Endothelial cell of umbilical vein (primary cell): ENCODE measurements around the gene RCOR1. TPM values are rescaled to one million over a fixed set of nuclear protein-coding genes. Genes with fewer than 3 reads are reported as not detected.
A peak's percentile ranks its signal among the peaks of the same experiment; 100 is the strongest.

Experiments used
- BruUV-seq: library from RNA; stranded (reverse); fragments of 400-500 nt; replicated peaks from 2 replicates; lab custom pipeline; 2021; lab: Mats Ljungman, UMichigan
- CTCF ChIA-PET: fragments of 300-600, 350-600 bp; sonication (Branson Sonifier 250); formaldehyde crosslinking; loops from one replicate; lab custom pipeline; 2021; ENCODE audit warnings: antibody characterized with exemption, inconsistent platforms; lab: Charles Lee
- POLR2A ChIA-PET: fragments of 300-600, 350-600 bp; sonication (Branson Sonifier 250); formaldehyde crosslinking; loops from one replicate; lab custom pipeline; 2021; ENCODE audit warnings: antibody characterized with exemption, inconsistent platforms; lab: Charles Lee
- DNase-seq: peaks from one replicate; pipeline ENCODE4 v3.0.0-alpha.2; 2011; ENCODE audit warnings: low read depth, low spot score
- FAIRE-seq: peaks from 2 replicates; lab custom pipeline; 2011; peaks lifted over from hg19 to GRCh38; lab: Jason Lieb, UNC
- H2AFZ ChIP-seq: 2 replicates; pipeline ENCODE4 v1.6.0; 2012; ENCODE audit warnings: low read depth, low read length, control low read depth, inconsistent platforms
- H3K27ac ChIP-seq: 2 replicates; pipeline ENCODE4 v1.5.1; 2011; ENCODE audit warnings: low read depth, mild to moderate bottlenecking, control low read depth, low read length, moderate library complexity; ENCODE audit not compliant: insufficient read depth
- H3K27me3 ChIP-seq, 2 experiments: 2 replicates each; pipeline versions ENCODE4 v1.6.0 to v1.6.1; 2011; ENCODE audit warnings: low read length in 2 of 2, mixed read lengths in 1 of 2; ENCODE audit not compliant: control insufficient read depth in 2 of 2, insufficient read depth in 2 of 2
- H3K36me3 ChIP-seq, 2 experiments: 2 replicates in 1 of 2; 3 replicates in 1 of 2; pipeline ENCODE4 v1.5.1; 2011; ENCODE audit warnings: low read length in 2 of 2, mild to moderate bottlenecking in 1 of 2, moderate library complexity in 1 of 2; ENCODE audit not compliant: control insufficient read depth in 2 of 2, insufficient read depth in 2 of 2; ENCODE audit errors: extremely low read depth in 1 of 2
- H3K4me1 ChIP-seq: 3 replicates; pipeline ENCODE4 v1.5.1; 2011; ENCODE audit warnings: mild to moderate bottlenecking, low read length; ENCODE audit not compliant: control insufficient read depth, insufficient read depth; ENCODE audit errors: extremely low read depth
- H3K4me2 ChIP-seq: 2 replicates; pipeline ENCODE4 v1.6.1; 2011; ENCODE audit warnings: low read length, control low read depth, mixed read lengths; ENCODE audit not compliant: insufficient read depth
- H3K4me3 ChIP-seq, 3 experiments: fragments of 200-600 bp in 1 of 3; sonication (generic), shearing (Covaris generic) in 1 of 3; replicated peaks in 1 of 3; 2 replicates each; pipeline ENCODE4 v1.5.1; 2011 to 2016; ENCODE audit warnings: control low read depth in 3 of 3, low read length in 3 of 3, mild to moderate bottlenecking in 2 of 3, inconsistent platforms in 1 of 3, low read depth in 1 of 3, moderate library complexity in 1 of 3; ENCODE audit not compliant: insufficient read depth in 1 of 3
- H3K79me2 ChIP-seq: 2 replicates; pipeline ENCODE4 v1.6.0; 2012; ENCODE audit warnings: low read length, inconsistent platforms; ENCODE audit not compliant: control insufficient read depth, insufficient read depth
- H3K9ac ChIP-seq: replicated peaks from 2 replicates; pipeline ENCODE3; 2011; ENCODE audit warnings: low read length, control low read depth; ENCODE audit not compliant: insufficient read depth; ENCODE audit errors: extremely low read depth
- H3K9me1 ChIP-seq: replicated peaks from 3 replicates; pipeline ENCODE4 v1.6.0; 2011; ENCODE audit warnings: mild to moderate bottlenecking, low read length; ENCODE audit not compliant: control insufficient read depth, insufficient read depth; ENCODE audit errors: extremely low read depth
- H3K9me3 ChIP-seq: replicated peaks from 2 replicates; pipeline ENCODE4 v1.5.1; 2012; ENCODE audit warnings: low read length, inconsistent platforms; ENCODE audit not compliant: control insufficient read depth, insufficient read depth
- H4K20me1 ChIP-seq: replicated peaks from 2 replicates; pipeline ENCODE3; 2011; ENCODE audit warnings: mild to moderate bottlenecking, low read length; ENCODE audit not compliant: control insufficient read depth, insufficient read depth; ENCODE audit errors: extremely low read depth
- CTCF ChIP-seq, 2 donors: IDR thresholded peaks; 1 replicate in 1 of 2; 2 replicates in 1 of 2; pipeline ENCODE4 v1.5.1; 2011; ENCODE audit warnings: low read length in 2 of 2, mild to moderate bottlenecking in 2 of 2, moderate library complexity in 2 of 2, control low read depth in 1 of 2, inconsistent platforms in 1 of 2, low read depth in 1 of 2; ENCODE audit not compliant: insufficient read depth in 1 of 2; ENCODE audit errors: extremely low read depth in 1 of 2
- EZH2 ChIP-seq: IDR thresholded peaks from 2 replicates; pipeline ENCODE4 v1.6.1; 2012; ENCODE audit warnings: borderline replicate concordance, low read depth, mild to moderate bottlenecking, moderate library complexity, low read length, inconsistent platforms; ENCODE audit not compliant: severe bottlenecking
- FOS ChIP-seq: IDR thresholded peaks from 2 replicates; pipeline ENCODE4 v1.6.1; 2011; ENCODE audit warnings: mild to moderate bottlenecking, low read length, moderate library complexity, borderline replicate concordance; ENCODE audit not compliant: insufficient read depth
- GATA2 ChIP-seq: IDR thresholded peaks from 2 replicates; pipeline ENCODE4 v1.7.0; 2011; ENCODE audit warnings: low read depth, mild to moderate bottlenecking, moderate library complexity, mixed read lengths, low read length; ENCODE audit not compliant: insufficient read length, insufficient read depth
- JUN ChIP-seq: IDR thresholded peaks from 2 replicates; pipeline ENCODE4 v1.6.1; 2011; ENCODE audit warnings: borderline replicate concordance, low read depth; ENCODE audit not compliant: insufficient read length, insufficient read depth
- MAX ChIP-seq: IDR thresholded peaks from 2 replicates; pipeline ENCODE4 v1.6.1; 2011; ENCODE audit not compliant: insufficient read depth, insufficient read length
- MYC ChIP-seq: IDR thresholded peaks from one replicate; pipeline ENCODE4 v1.6.1; 2011; ENCODE audit warnings: mild to moderate bottlenecking, low read depth, low read length
- POLR2A ChIP-seq: IDR thresholded peaks from 2 replicates; pipeline ENCODE4 v1.6.1; 2012; ENCODE audit warnings: low read depth, mild to moderate bottlenecking, control low read depth, low read length
- POLR2AphosphoS5 ChIP-seq: IDR thresholded peaks from 2 replicates; pipeline ENCODE4 v1.6.1; 2012; ENCODE audit warnings: low read depth, mild to moderate bottlenecking, control low read depth, low read length, moderate library complexity; ENCODE audit not compliant: insufficient read depth
- dilution Hi-C: fragments of 300-500 bp; cut with MboI; formaldehyde crosslinking; loops from one replicate; pipeline ENCODE4 v1.15.0; 2019; ENCODE audit warnings: low sequenced_read_pairs; ENCODE audit not compliant: extremely low pct_ligation_motif_present
- intact Hi-C: fragments of 100-400 bp; cut with micrococcal nuclease; formaldehyde crosslinking; loops from one replicate; pipeline ENCODE4 v1.10.0; 2022
- polyA plus RNA-seq, 4 experiments: library from polyadenylated mRNA; depleted of rRNA in 3 of 4; stranded (reverse) in 3 of 4; unstranded in 1 of 4; fragments of >200 nt; gene quantifications; 2 replicates each; pipeline versions ENCODE4 v1.2.1 to v1.2.3, GENCODE V29; 2011 to 2012; ENCODE audit warnings: missing spikeins in 1 of 4
- total RNA-seq: library from RNA; stranded (reverse); gene quantifications from 2 replicates; pipeline ENCODE4 v1.2.3, GENCODE V29; 2021

RCOR1 gene
- total and polyA plus RNA-seq, 2 donors (not counting 3 experiments of a cell fraction or from before 2014, with no cell fraction given), result 15.6 to 32.2 TPM

GRCh38 chr14:102729268-102729667 lies 136.8 kb downstream of the RCOR1 start:
- TF ChIP-seq CTCF (IDR thresholded peaks at IDR 0.05; ENCODE audit: extremely low read depth in 1 of 2, insufficient read depth in 1 of 2, low read depth in 1 of 2, low read length in 2 of 2) (no peak), POLR2A (no peak), POLR2AphosphoS5 (no peak), MAX (no peak), FOS (no peak), GATA2 (no peak)
- no peaks in the 10 kb centered on the region for H3K9me1 ChIP-seq
- intact Hi-C loops (no loop called here), dilution Hi-C loops (no loop called here)
- no peak overlapping the region for H3K4me2 ChIP-seq
- no peak overlapping the region for H3K27ac ChIP-seq
- FAIRE-seq (peak; percentile 4), DNase-seq (no peak)
- peaks cover 0 to 18% of the 10 kb centered on the region in 2 experiments for H3K36me3 ChIP-seq
- H3K9ac ChIP-seq, result no peak overlapping the region
- H3K79me2 ChIP-seq, result no peaks in the 10 kb centered on the region
- no TSS peak for BruUV-seq
- no peaks in the 10 kb centered on the region for H3K4me1 ChIP-seq
- H3K27me3 ChIP-seq, result no peaks in the 10 kb centered on the region
- H3K4me3 ChIP-seq, result no peak overlapping the region
- POLR2A ChIA-PET, result no interaction called here
- no peaks in the 10 kb centered on the region for H3K9me3 ChIP-seq
- no peaks in the 10 kb centered on the region for H4K20me1 ChIP-seq
- CTCF ChIA-PET, result interaction anchor here (1.3 to 1.8 kb wide), 3 partner anchors 16 to 142 kb away, joined by 4 to 6 read pairs (median 5); no protein-coding TSS in a partner anchor
- no peak overlapping the region for H2AFZ ChIP-seq

- intact Hi-C loops (no loop called here), dilution Hi-C loops (no loop called here)
- TF ChIP-seq GATA2 (no peak), POLR2A (no peak), MAX (no peak), POLR2AphosphoS5 (no peak), EZH2 (no peak), MYC (no peak), JUN (no peak), FOS (no peak), CTCF (IDR thresholded peaks at IDR 0.05; ENCODE audit: extremely low read depth in 1 of 2, insufficient read depth in 1 of 2, low read depth in 1 of 2, low read length in 2 of 2) (no peak)
- no peak overlapping the region for H3K4me2 ChIP-seq
- ChIA-PET CTCF (interaction anchor here (1.5 to 1.8 kb wide), 2 partner anchors 17 to 35 kb away, joined by 4 to 6 read pairs; no protein-coding TSS in a partner anchor), POLR2A (no interaction called here)
- no peak overlapping the region for H2AFZ ChIP-seq
- no peaks in the 10 kb centered on the region for H3K27me3 ChIP-seq
- no TSS peak for BruUV-seq
- H3K9ac ChIP-seq, result no peak overlapping the region
- H3K36me3 ChIP-seq, result peaks cover 0 to 18% of the 10 kb centered on the region in 2 experiments
- no peaks in the 10 kb centered on the region for H3K4me1 ChIP-seq
- FAIRE-seq (no peak), DNase-seq (no peak)
- H3K27ac ChIP-seq, result no peak overlapping the region
- no peaks in the 10 kb centered on the region for H3K79me2 ChIP-seq
- H3K9me1 ChIP-seq, result no peaks in the 10 kb centered on the region
- no peaks in the 10 kb centered on the region for H4K20me1 ChIP-seq
- no peaks in the 10 kb centered on the region for H3K9me3 ChIP-seq
- no peak overlapping the region for H3K4me3 ChIP-seq
These were observed 137.4 kb downstream of the RCOR1 start for GRCh38 chr14:102729825-102730224.
